ENCODE data around the gene CFAP68.

The CFAP68 gene, protein sequence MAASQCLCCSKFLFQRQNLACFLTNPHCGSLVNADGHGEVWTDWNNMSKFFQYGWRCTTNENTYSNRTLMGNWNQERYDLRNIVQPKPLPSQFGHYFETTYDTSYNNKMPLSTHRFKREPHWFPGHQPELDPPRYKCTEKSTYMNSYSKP
- total RNA-seq = 3.1 to 13.2 (median 8.0) reads per million in 18 experiments

DNA sequence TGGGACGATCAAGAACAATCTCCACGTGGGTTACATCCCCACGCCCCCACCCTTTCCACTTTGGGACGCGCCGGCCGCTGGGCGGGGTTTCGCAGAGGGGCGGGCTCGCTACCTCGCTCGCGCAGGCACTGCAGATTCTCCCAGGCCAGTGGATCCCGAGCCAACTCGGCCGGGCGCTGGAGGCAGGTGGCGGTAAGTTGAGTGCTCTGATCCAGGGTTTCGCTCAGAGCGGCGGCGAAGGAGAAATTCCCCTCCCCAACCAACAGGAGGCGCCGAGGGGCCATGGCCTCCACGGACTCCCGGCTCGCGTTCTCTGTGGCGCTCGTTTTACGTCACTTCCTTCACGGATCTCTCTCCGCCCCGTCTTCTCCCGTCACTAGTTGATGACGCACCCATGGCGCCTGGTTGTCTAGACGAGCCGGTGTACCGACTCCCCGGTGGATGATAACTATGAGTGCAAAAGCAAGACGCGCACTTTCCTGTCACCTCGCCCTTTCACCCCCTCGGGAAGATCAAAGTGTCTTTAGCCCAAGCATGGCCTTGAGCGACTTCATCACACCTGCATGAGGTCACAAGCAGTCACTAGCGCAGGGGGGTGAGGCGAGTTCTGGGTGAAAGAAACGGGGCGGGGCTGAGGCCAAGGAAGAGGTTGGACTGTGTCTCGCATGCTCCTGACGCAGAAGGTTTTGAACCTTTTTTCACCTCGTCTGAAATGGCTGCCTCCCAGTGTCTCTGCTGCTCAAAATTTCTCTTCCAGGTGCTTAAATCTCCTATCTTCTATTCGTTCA, at the start of gene CFAP68, which contains the start of gene FDXACB1:
CFAP68 (plus strand) TSS at position 693 of the 788 bp plus-strand sequence; CDS start at position 713, 20 bp downstream.
FDXACB1 (minus strand) TSS at position 317 of the 788 bp plus-strand sequence; CDS start at position 284, 33 bp downstream.
- DNase-seq = peak; percentile 95 to 96

DNA sequence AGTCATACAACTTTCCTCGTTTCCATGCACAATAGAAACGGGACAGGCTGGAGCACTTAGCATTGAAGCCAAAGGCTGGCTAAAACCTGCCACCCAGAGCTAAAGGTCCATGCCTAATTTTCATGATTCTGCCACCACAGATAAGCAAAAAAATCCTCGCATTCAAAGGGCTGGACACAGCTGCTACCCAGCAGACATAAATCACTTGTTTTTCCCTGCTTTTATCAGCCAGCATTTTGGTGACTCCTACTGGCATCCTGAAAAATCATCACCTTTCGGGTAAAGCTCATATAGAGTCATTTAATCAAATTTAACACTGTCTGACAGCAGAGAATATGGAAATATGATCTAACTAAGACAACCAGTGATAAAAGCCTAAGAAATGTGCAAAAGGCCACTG, 45.8 kb upstream of the CFAP68 start:
- no peak for DNase-seq

DNA sequence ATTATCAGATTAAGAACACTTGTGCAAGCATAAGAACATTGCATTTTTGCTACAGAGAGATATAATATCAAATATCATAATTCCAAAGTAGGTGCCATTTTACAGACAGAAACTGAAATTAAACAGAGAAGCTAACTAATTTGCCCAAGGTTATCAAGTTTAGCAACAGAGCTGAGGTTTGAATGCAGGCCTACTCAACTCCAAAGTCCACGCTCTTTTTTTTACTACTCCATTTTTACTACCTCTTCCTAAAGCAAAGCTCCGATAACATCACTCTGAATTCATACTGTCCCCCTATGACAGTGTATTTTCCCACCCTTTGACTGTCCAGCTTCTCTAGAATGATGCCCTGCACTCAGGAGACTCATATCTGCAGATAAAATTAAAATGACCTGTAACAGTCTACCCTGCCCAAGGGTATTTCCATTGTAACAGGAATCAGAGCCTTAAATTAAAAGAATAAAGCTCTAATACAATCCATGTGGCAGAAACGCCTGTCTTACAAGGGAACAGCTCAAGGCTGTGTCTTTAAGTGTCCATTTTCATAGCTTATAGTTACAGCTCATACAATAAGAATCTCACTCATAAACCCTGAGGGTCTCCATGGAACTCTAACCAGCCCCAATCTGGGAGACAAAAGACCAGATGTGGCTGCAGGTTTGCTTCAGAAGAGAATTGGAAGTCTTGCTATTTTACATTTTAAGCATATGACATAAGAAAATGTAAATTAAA, 44.7 kb upstream of the CFAP68 start:
- no peak for DNase-seq

DNA sequence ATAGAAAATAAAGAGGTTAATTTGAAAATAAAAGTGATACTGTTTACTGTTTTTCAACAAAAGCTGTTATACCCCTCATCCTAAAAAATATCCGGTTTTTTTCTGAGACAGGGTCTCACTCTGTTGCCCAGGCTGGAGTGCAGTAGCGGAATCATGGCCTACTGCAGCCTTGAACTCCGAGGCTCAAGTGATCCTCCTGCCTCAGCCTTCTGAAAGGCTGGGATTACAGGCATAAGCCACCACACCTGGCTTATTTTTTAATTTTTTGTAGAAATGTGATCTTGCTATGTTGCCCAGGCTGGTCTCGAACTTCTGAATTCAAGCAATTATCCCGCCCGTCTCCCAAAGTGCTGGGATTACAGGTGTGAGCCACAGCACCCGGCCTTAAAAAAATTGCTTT, 43.7 kb upstream of the CFAP68 start:
- no peak for DNase-seq

DNA sequence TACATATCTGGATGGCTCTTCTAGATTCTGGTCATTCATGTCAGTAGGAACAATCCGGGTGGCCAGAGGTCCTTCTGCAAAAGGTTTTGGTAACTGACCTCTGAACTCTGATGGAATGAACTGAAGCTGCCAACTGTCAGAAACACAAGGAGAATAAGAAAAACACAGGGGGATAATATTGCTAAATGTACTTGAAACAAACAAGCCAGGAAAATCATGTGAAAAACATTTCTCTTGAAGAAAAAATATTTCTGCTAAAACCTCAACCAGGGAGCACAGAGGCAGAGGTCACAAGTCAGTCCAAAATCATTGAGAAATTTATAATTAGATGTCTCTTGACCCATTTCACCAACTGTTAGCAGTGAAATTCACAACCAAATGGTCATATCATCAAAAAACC, 43.2 kb upstream of the CFAP68 start:
- DNase-seq = no peak

DNA sequence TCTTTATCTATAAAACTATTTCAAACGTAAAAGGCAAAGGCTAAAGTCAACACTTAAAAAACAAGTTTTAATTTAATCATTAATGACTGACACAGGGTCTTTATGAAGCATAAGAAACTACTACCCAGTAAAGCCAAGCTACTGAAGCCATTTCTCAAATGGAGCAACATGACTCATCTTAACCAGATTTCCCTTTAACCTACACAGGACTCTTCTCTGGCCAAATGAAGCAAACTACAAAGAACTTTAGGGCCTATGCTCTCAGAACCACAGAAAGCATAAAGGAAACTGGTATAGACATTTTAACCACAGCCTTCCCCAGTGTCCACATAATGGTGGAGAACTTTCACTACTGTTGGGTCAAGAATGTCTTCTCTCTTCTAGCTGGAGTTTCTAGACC, 42.6 kb upstream of the CFAP68 start:
- DNase-seq = peak; percentile 22 to 43

DNA sequence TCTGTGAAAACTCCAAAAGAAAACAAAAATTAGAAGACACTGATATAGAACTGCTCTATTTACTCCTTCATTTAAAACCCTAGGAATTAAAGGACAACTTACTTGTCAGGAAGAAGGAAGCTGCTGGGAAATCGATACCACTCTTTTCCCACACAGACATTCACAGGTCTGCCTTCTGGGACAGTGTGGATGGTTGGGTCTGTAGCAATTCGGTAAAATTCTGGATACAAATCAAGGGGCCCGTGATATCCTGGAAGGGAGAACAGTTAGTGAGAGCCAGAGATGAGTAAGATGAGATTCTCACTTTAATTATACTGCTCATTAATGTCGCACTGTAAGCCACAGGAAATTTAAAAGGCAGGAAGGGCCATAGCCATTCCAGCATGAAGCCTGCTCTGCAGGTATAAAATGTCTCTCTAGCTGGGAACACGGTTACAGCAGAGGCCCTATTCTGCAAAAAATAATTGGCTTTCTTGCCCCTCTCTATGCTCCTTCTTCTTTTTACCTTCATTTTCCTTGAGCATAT, 41.9 kb upstream of the CFAP68 start:
- DNase-seq = no peak

DNA sequence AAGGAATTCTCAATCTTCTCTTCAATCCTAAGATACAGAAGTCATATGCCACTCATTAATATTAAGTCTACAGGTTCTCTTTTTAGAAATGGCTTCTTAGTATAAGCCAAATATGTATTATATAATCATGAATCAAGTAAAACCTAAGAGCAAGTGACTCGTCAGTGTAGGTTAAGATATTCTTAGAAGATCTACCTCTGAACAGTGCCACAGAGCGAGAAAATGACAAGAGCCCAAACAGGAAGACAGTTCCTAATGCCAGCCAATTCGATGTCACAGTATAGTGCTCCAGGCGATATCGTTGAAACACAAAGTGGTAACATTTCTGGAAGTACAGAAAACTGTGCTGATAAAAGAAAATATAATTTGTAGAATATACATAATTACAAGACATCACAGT, 41.3 kb upstream of the CFAP68 start:
- no peak for DNase-seq

DNA sequence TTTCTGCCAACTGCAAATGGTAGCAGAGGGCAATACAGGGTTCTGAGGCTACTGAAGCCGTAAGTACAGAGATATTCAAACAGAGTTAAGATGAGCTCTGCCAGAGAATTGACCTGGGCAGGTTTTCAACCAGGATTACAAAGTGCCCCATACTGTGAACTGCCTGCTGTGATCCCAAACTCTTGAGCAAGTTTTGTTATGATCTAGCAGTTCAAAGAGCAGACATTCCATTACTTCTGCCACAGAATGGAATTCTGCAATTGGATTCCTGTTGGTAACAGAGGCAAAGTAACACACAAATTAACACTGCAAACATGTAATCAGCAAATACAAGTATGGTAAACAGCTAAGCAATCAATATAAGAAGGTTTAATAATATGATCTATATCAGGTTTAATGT, 39.2 kb upstream of the CFAP68 start:
- no peak for DNase-seq

DNA sequence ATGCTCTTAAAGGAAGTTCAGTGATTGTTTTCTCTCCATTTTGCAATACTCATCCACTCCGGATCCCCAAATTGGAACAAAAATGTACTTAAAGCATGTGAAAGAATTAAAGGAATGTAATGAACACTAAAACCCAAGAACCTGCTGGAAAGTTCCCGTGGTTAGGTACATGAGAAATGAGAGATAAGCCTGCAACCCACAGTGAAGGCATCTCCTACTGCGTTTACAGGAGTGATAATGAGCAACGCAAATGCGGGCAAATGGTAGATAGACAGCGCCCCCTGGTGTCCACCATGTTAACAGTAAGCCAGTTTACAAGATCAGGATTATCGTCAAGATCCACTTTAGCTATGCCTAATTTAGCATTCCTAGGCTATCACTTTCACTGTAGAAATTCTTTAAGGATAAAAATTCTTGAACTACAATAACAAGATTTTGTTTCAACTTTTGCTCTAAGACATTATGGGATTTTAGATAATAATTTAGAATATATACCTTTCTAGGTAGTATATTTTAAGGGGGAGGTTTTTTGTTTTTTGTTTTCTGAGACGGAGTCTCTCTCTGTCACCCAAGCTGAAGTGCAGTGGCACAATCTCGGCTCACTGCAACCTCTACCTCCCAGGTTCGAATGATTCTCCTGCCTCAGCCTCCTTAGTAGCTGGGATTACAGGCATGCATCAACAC, 37.8 kb upstream of the CFAP68 start:
- DNase-seq = peak; percentile 90 to 92

DNA sequence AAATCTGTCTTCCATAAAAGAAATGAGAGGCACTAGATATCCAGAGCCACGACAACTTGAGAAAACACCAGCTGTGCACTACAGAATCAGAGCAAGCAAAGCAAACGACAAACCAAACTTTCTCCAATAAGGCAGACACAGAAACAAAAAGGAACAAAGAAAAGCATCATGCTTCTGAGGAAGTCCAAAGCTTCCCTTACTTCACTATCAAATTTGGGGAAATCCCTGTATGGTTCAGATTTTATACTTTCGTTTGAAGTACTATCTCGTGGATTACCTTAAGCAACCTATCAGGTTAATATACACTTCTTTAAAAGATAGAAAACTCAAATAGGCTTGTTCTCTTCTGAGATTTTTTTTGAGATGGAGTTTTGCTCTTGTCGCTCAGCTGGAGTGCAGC, 35.7 kb upstream of the CFAP68 start:
- DNase-seq = peak; percentile 50 to 69

DNA sequence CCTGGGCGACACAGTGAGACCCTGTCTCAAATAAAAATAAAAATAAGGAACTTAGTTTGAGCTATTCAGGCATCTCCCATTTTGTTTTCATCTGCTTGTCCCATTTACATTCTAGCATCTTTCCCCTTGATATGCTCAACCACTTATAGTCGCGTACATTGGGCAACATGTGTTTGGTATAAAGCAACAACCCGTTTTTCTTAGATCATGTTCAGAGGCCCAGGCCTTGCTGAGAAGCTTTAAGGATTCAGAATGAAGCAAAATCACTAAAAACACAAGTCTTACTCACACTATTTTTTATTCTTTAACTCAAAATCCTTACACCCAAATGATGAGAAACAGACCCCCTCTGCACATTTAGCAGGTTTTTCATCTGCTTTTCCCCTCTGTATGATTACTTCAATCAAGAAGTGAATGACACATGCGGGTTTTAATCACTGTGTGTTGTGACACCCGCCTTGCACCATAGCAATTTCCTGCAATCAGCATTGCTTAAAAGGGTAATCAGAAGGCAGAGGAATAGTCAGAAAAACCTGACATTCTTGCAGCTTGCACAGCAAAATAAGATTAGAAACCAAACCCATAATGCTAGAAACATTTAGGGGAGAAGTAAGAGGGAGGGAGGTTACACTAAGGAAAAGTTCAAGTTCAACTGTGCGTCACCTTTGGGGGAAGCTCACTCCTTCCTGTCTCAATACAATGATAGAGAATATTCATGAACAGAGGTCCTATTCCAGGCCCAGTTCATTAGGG, 33.9 kb upstream of the CFAP68 start:
- peak; percentile 93 to 95 for DNase-seq

DNA sequence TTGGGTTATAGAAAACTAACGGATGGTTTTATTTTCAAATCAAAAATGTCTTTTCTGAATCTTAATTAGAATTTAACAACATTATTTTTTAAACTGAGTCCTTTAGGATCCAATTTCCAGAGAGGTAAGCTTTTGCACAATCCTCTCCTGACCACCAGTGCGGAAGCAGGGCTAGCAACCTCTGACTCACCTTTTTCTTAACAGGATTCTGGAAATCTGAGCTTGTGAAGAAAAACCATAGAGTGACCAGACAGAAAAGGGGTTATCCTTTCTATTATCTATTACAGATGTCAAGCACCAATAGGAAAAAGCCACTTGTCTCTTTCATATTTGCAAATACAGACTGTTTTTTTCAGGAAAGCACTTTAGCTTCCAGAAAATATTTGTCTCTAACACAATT, 33.3 kb upstream of the CFAP68 start:
- DNase-seq = peak; percentile 44 to 53

DNA sequence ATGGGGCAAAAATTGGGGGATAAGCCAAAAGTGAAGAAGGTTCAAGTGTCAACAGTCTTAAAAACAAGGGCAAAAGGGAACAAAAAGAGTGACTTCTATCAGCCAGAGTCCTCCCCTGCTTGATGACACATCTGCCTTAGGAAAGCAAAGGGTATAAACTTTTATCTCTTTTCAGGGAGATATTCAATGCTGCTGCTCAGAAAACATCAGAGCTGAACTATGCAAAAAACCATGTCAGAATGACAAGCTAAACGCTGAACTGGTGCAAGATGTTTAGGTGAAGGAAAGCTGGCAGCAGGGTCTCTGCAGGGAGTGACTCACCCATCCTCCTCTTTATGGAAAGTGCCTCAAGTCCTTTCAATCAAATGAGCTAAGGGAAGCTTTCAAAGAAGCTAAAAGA, 32.7 kb upstream of the CFAP68 start:
- DNase-seq = peak; percentile 72 to 75

DNA sequence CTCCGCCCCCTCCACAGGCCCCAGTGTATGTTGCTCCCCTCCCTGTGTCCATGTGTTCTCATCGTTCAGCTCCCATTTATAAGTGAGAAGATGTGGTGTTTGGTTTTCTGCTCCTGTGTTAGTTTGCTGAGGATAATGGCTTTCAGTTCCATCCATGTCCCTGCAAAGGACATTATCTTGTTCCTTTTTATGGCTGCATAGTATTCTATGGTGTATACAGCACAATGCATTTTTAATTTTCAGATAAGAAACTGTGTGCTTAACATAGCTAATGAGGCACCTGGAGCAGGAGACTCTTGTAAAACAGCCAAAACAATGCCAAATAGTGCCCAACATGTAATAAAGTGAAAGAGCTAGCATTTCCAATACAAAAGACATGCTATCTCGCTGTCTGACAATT, 29.7 kb upstream of the CFAP68 start:
- DNase-seq = no peak

DNA sequence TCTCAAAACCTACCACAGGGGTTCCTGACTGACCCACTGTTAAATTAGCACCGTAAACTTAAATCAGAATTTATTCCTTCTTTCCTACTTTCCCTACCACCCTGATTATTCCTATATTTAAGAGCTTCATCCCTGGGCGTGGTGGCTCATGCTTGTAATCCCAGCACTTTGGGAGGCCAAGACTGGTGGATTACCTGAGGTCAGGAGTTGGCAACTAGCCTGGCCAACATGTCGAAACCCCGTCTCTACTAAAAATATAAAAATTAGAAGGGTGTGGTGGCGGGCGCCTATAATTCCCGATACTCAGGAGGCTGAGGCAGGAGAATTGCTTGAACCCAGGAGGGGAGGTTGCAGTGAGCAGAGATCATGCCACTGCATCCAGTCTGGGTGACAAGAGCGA, 28.3 kb upstream of the CFAP68 start:
- no peak for DNase-seq

DNA sequence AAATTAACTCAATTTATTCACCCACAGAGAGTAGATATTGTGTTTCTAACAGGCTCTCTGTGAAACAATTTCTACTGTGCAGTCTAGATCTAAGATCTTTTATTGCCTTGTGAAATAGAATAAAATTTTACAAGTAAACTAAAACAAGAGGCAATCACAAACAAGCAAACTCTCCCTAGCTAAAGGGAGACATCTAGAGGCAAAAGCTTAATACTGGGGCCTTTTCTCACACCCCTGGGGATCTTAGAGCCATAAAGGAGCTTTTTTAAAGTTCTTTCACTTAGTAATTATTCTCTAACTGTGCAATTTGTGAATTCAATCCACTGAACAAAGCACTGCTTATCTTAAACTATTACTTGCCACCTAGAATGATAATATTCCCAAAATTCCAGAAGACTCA, 27.7 kb upstream of the CFAP68 start:
- DNase-seq = peak; percentile 49 to 53

DNA sequence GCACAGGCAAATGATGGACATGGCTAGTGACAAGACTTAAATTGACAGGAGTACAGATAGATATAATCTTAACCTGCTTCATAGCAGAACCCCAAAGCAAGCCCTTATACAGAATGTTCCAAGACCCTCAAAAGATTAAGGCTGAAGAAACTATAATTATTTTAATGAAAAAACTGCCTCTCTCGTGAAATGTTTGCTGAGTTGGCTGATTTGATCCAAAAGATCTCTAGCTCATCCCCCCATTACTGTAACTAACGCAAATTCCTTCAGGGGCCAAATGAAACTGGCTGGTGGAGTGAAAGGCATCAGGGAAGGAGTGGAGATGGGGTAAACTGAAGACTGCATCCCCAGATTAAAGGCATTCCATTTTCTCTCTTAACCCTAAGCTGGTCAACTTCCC, 27.2 kb upstream of the CFAP68 start:
- DNase-seq = no peak

DNA sequence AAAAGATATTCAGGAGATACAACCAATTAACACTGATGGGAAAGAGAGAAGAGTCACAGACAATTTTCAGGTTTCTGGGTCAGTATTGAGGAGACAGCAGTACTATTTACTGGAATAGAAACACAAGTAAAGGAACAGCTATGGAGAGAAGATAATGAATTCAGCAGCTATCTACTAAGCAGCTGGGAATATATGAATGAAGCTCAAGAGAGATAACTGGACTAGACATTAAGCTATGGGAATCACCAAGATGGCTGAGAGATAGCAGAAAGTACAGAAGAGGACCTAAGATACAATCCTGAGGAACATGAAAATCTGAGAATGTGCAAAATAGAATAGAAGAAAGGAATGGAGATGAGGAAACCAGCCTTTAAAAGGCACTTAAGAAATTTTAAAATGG, 23.8 kb upstream of the CFAP68 start:
- DNase-seq = no peak

DNA sequence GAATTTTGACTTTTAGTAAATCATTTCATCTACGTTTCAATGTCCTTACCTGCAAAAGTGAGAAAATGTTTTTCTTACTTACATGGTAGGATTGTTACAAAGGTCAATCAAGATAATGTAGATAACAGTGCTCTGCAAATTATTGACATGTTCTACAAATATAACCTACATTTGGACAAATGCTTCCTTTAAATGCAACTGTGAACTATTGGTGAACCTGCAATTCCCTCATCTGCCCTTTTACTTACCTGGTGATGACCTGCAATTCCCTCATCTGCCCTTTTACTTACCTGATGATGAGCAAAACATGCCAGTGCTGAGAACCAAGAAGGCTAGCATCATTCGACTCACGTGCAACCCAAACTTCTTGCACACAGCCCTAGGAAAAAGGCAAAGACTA, 19.1 kb upstream of the CFAP68 start:
- DNase-seq = no peak

DNA sequence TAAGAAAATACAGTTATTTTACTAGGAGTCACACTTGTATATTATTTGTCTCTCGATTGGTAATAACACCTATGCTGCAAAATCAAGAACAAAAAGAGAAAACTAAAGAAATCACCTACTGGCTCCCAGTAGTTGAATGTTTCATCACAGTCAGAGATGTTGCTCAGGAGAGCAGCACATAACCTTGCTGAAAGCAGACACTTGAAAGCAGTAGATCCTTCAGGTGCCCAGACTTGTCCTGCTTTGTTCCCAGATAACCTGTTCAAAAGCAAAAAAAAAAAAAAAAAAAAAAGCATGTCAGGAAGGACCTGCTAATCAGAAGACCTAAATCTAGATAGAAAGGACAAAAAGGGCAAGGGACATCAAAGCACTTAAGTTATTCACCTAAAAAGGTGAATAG, 9.2 kb upstream of the CFAP68 start:
- no peak for DNase-seq

DNA sequence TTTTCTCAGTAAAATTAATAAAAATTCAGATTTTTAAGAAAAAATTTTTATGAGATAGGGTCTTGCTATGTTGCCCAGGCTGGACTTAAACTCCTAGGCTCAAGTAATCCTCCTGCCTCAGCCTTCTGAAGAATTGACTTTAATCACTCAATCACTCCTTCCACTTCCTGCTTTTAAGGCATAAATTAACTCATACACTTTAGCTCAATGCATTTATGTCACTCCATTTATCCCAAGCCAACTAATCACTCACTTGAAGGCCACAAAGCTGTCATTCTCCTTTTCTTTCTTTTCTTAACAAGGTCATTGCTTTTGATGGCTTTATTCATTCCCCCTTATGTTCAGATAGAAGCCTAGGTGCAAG, 8.8 kb upstream of the CFAP68 start:
- peak in 1 of 2 donors; percentile 12 for DNase-seq

All from inflammatory macrophage (primary cell).